ENCODE data around the gene PIP5K1B.

DNA sequence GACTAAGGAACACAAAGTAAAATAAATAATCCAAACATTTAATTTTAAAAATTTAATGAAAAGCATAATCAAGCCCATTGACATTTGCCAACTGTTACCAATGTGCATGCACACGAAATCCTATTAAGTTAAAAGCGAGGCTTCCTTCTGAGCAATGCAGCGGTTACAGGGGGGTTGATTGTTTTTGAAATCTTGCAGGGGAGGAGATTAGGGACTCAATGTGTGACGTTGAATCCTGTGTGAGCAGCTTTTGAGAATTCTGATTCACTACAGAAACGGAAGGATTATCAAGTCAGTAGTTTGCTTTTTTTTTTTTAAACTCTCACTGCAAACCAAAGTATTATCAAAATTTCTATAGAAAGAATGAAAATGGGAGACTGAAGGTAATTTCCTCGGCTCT is 199.4 kb downstream of the PIP5K1B start:
- TF ChIP-seq, protein P1, sequence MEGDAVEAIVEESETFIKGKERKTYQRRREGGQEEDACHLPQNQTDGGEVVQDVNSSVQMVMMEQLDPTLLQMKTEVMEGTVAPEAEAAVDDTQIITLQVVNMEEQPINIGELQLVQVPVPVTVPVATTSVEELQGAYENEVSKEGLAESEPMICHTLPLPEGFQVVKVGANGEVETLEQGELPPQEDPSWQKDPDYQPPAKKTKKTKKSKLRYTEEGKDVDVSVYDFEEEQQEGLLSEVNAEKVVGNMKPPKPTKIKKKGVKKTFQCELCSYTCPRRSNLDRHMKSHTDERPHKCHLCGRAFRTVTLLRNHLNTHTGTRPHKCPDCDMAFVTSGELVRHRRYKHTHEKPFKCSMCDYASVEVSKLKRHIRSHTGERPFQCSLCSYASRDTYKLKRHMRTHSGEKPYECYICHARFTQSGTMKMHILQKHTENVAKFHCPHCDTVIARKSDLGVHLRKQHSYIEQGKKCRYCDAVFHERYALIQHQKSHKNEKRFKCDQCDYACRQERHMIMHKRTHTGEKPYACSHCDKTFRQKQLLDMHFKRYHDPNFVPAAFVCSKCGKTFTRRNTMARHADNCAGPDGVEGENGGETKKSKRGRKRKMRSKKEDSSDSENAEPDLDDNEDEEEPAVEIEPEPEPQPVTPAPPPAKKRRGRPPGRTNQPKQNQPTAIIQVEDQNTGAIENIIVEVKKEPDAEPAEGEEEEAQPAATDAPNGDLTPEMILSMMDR (conservative IDR thresholded peaks at IDR 0.05; ENCODE audit: low read length) = no peak
- TF ChIP-seq EZH2phosphoT487 (IDR thresholded peaks at IDR 0.05; ENCODE audit: borderline replicate concordance, low read depth, low read length) = no peak

Data from OCI-LY7 (cell line).